ENCODE results near the gene GRIA4. TPM values are rescaled to one million over a fixed set of nuclear protein-coding genes. Genes with fewer than 3 reads are reported as not detected.

GRIA4 gene
- total RNA-seq, 2 donors from 2014 or later = 1.2 TPM; not detected in 1

- no peak for ATAC-seq (ENCODE audit: insufficient number of reproducible peaks, low FRiP score, low read depth)
- no peak for DNase-seq (ENCODE audit: low spot score)
- Histone ChIP-seq H3K4me3 (no peak overlapping the region), H3K9me3 (no peaks in the 10 kb centered on the region), H3K27ac (no peak overlapping the region), H3K4me1 (ENCODE audit: control insufficient read depth in 1 of 2, low read depth in 2 of 2) (no peaks in the 10 kb centered on the region), H3K27me3 (replicated peaks; ENCODE audit: insufficient read depth) (no peaks in the 10 kb centered on the region), H3K36me3 (no peaks in the 10 kb centered on the region)
- TF ChIP-seq CTCF (IDR thresholded peaks at IDR 0.05) = no peak
These were observed 129.3 kb downstream of the GRIA4 start for GRCh38 chr11:105738986-105739795.

DNA sequence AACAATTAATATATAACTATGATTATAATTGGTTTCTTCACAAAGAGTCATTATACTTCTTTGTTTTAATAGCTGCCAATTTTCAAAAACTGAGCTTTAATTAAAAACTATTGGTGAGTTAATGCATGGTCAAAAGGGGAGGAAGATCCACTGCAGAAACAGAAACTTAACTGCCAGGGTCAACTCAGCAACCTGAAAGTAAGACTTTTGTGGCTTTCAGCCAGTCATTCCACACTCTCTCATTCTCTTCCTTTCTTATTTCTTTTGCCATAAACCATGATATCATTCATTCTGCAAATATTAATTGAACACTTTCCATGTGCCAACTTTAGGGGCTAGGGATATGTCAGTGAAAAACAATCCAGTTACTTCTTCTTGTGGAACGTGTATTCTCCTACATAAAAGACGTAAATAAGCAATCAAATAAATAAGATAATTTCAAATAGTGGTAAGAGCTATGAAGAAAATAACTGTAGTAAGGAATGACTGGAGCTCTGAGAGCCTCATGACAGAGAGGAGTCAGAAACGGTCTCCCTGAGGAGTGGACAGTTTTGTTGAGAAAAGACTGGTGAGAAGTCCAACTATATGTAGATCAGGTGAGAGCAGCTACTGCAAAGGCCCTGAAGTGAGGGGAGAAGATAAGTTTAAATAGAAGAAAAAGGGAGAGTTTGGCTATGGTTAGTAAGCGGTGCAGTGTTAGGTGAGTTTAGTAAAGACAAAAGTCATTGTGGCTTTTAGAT is 130.5 kb downstream of the GRIA4 start:
- Histone ChIP-seq H3K9me3 (no peaks in the 10 kb centered on the region), H3K27ac (no peak overlapping the region), H3K27me3 (replicated peaks; ENCODE audit: insufficient read depth) (no peaks in the 10 kb centered on the region), H3K4me1 (ENCODE audit: control insufficient read depth in 1 of 2, low read depth in 2 of 2) (no peaks in the 10 kb centered on the region), H3K4me3 (no peak overlapping the region), H3K36me3 (no peaks in the 10 kb centered on the region)
- DNase-seq (ENCODE audit: low spot score) (no peak), ATAC-seq (ENCODE audit: insufficient number of reproducible peaks, low FRiP score, low read depth) (no peak)
- no peak for TF ChIP-seq CTCF (IDR thresholded peaks at IDR 0.05)

GRCh38 chr11:105741488-105742020 is 131.7 kb downstream of the GRIA4 start:
- ATAC-seq (ENCODE audit: insufficient number of reproducible peaks, low FRiP score, low read depth) = no peak
- no peak for TF ChIP-seq CTCF (IDR thresholded peaks at IDR 0.05)
- no peaks in the 10 kb centered on the region for H3K9me3 ChIP-seq
- H3K36me3 ChIP-seq = no peaks in the 10 kb centered on the region
- H3K4me3 ChIP-seq = no peak overlapping the region
- no peak overlapping the region for H3K27ac ChIP-seq
- H3K4me1 ChIP-seq (ENCODE audit: control insufficient read depth in 1 of 2, low read depth in 2 of 2) = no peaks in the 10 kb centered on the region
- no peaks in the 10 kb centered on the region for H3K27me3 ChIP-seq (replicated peaks; ENCODE audit: insufficient read depth)
- no peak for DNase-seq (ENCODE audit: low spot score)

DNA sequence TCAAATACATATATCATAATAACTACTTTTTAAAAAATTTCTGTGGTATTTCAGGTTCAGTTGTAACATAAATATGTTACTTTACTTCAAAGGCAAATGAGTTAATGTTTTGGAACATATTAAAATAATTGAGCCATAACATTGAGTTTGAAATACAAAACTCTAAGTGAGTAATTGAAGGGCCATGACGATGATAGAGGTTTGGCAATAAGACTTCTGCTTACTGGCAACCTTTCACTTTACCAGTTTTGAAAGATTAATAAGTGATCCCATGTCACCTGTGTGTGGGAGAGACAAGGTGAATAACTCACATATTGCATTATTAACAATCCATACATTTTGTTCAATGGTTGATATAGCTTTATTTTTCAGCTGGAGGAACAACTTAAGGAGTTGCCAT is 144.4 kb downstream of the GRIA4 start:
- no peak for DNase-seq (ENCODE audit: low spot score)
- no peaks in the 10 kb centered on the region for H3K4me1 ChIP-seq (ENCODE audit: control insufficient read depth in 1 of 2, low read depth in 2 of 2)
- TF ChIP-seq CTCF (IDR thresholded peaks at IDR 0.05) = no peak
- no peak for ATAC-seq (ENCODE audit: insufficient number of reproducible peaks, low FRiP score, low read depth)
- H3K27me3 ChIP-seq (replicated peaks; ENCODE audit: insufficient read depth) = no peaks in the 10 kb centered on the region
- H3K36me3 ChIP-seq = no peaks in the 10 kb centered on the region
- no peaks in the 10 kb centered on the region for H3K9me3 ChIP-seq
- H3K4me3 ChIP-seq = no peak overlapping the region
- H3K27ac ChIP-seq = no peak overlapping the region

DNA sequence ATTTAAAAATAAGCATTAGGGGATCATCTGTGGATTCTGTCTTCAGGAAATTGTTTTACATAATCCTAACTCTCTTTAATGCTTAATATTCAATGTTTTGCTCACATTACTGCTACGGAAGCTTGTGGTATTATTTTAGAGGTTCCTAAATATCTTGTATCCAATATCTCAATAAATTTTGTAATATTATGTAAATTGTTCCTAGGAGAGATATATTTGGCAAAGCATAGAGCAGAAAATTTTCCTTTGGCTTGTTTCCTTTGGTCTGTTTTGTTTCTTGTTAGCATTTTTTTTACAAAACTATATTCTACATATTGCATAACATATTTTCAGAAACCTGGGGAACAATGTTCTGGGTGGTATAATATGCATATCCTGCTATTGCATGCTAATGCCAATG is 144.8 kb downstream of the GRIA4 start:
- Histone ChIP-seq H3K27ac (no peak overlapping the region), H3K4me1 (ENCODE audit: control insufficient read depth in 1 of 2, low read depth in 2 of 2) (no peaks in the 10 kb centered on the region), H3K4me3 (no peak overlapping the region), H3K9me3 (no peaks in the 10 kb centered on the region), H3K27me3 (replicated peaks; ENCODE audit: insufficient read depth) (no peaks in the 10 kb centered on the region), H3K36me3 (no peaks in the 10 kb centered on the region)
- no peak for TF ChIP-seq CTCF (IDR thresholded peaks at IDR 0.05)
- no peak for DNase-seq (ENCODE audit: low spot score)
- ATAC-seq (ENCODE audit: insufficient number of reproducible peaks, low FRiP score, low read depth) = no peak
